Activated CD4-positive, alpha-beta memory T cell treated with anti-CD3 and anti-CD28 coated beads for 36 hours (primary cell): ENCODE measurements around the gene RBM22. TPM values are rescaled to one million over a fixed set of nuclear protein-coding genes. Genes with fewer than 3 reads are reported as not detected.

Source experiments
- CTCF ChIA-PET: fragments of 350-600 bp; sonication (Branson Sonifier 250); formaldehyde crosslinking; loops from one replicate; lab custom pipeline; 2021; ENCODE audit warnings: antibody characterized with exemption, inconsistent platforms; lab: Charles Lee
- POLR2A ChIA-PET: fragments of 350-600 bp; sonication (Branson Sonifier 250); formaldehyde crosslinking; loops from one replicate; lab custom pipeline; 2021; ENCODE audit warnings: antibody characterized with exemption; lab: Charles Lee
- DNase-seq: peaks from one replicate; pipeline ENCODE4 v3.0.0-alpha.2; 2020
- H3K27ac Mint-ChIP-seq: one replicate; pipeline ENCODE4 v1.8.0; 2021; ENCODE audit warnings: mixed read lengths
- H3K27me3 Mint-ChIP-seq: one replicate; pipeline ENCODE4 v1.8.0; 2021; ENCODE audit warnings: mixed read lengths
- H3K36me3 Mint-ChIP-seq: one replicate; pipeline ENCODE4 v1.8.0; 2021; ENCODE audit warnings: mixed read lengths
- H3K4me1 Mint-ChIP-seq: one replicate; pipeline ENCODE4 v1.8.0; 2021; ENCODE audit warnings: low read depth, mixed read lengths
- H3K4me3 Mint-ChIP-seq: one replicate; pipeline ENCODE4 v1.8.0; 2021; ENCODE audit warnings: mild to moderate bottlenecking, mixed read lengths
- H3K9me3 Mint-ChIP-seq: one replicate; pipeline ENCODE4 v1.8.0; 2021; ENCODE audit warnings: mixed read lengths
- intact Hi-C: fragments of 100-400 bp; cut with micrococcal nuclease; formaldehyde crosslinking; loops from one replicate; pipeline ENCODE4 v1.15.1; 2023
- total RNA-seq, 2 experiments: library from RNA; stranded (reverse); gene quantifications; one replicate each; pipeline ENCODE4 v1.2.3, GENCODE V29; 2021

Gene RBM22
- total RNA-seq, 2 experiments from 2014 or later: 59.6 to 66.4 TPM

DNA sequence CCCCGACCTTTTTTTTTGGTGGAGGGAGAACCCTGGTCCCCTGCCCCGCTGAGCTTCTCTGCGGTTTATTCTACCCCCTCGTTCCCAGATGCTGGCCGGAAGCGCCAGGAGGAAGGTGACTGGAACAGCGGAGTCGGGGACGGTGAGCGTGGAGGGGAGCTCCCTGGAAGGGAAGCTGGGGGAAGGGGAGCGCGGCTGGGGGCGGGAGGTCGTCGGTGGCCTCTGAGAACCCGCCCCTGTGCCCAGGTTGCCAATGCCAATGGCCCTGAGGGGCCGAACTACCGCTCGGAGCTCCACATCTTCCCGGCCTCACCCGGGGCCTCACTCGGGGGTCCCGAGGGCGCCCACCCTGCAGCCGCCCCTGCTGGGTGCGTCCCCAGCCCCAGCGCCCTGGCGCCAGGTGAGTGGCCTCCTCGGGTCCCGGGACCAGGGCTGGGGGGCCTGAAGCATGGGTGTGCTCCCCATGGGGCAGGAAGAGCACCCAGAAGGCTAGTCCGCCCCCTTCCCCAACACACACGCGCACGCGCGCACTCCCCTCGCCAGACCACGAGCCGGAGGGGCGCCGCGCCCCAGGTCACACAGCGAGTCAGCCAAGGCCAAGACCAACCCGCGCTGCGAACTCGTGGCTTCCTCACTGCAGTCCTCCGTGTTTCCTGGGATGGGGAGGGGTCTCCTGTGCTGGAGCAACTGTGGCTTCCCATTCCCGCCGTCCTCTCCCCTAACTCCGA, 29.2 kb downstream of the RBM22 start:
- Mint-ChIP-seq H3K4me1 (no peaks in the 10 kb centered on the region), H3K27ac (no peak overlapping the region), H3K9me3 (no peaks in the 10 kb centered on the region), H3K27me3 (peaks cover 18% of the 10 kb centered on the region), H3K4me3 (peak overlapping the region; percentile 68), H3K36me3 (no peaks in the 10 kb centered on the region)
- ChIA-PET CTCF (interaction anchor here (0.7 to 1.3 kb wide), 4 partner anchors 13 to 110 kb away, joined by 3 to 5 read pairs (median 4); no protein-coding TSS in a partner anchor), POLR2A (no interaction called here)
- intact Hi-C loops: no loop called here
- DNase-seq: peak; percentile 35

DNA sequence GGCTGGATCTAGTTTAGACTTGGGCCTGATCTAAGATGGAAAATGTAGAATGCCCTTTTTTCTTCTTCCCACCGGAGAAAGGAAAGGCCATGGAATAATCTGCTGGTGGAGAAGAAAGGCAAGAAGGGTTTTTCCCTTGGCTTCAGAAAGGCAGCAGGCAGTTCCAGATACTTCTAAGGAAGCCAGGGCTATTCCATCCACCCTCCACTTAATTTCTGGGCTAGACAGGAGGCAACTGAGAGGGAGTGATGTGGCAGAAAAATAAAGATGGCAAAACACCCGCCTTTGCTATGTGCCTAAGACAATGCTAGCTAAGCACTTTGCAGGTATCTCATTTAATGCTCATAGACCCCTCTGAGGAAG, 29.9 kb downstream of the RBM22 start:
- H3K27ac Mint-ChIP-seq: no peak overlapping the region
- H3K4me1 Mint-ChIP-seq: no peaks in the 10 kb centered on the region
- DNase-seq: no peak
- H3K27me3 Mint-ChIP-seq: peaks cover 18% of the 10 kb centered on the region
- intact Hi-C loops: no loop called here
- H3K36me3 Mint-ChIP-seq: no peaks in the 10 kb centered on the region
- POLR2A ChIA-PET: no interaction called here
- peak overlapping the region; percentile 17 for H3K4me3 Mint-ChIP-seq
- CTCF ChIA-PET: interaction anchor here (0.7 to 0.9 kb wide), 2 partner anchors 12 to 109 kb away, joined by 3 read pairs; no protein-coding TSS in a partner anchor
- no peaks in the 10 kb centered on the region for H3K9me3 Mint-ChIP-seq

DNA sequence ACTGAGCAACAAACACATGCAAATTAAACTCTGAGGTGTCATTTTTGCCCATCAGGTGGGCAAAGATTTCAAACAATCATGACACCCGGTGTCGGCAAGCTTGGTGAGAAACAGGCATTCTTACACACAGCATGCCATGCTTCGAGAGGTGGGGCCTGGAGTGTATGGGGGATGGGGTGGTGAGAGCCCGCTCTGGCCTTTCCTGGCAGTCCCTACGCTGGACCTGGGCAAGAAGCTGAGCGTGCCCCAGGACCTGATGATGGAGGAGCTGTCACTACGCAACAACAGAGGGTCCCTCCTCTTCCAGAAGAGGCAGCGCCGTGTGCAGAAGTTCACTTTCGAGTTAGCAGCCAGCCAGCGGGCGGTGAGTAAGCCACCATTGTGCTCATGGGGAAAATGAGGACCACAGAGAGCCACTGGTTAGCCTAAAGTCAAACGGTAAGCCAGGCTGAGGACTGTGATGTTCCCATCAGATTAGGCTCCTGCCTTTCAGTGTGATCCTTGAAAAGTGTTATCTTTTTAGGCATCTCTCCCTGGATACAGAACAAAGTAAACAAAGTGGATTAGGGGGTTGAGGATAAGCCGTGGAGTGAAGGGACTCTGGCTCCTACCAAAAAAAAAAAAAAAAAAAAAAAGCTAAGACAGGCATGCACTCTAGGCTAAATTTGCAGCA, 30.5 kb downstream of the RBM22 start:
- Mint-ChIP-seq H3K9me3 (no peaks in the 10 kb centered on the region), H3K4me3 (no peak overlapping the region), H3K4me1 (no peaks in the 10 kb centered on the region), H3K27me3 (peaks cover 18% of the 10 kb centered on the region), H3K27ac (no peak overlapping the region), H3K36me3 (no peaks in the 10 kb centered on the region)
- POLR2A ChIA-PET: no interaction called here
- DNase-seq: no peak
- intact Hi-C loops: no loop called here
- CTCF ChIA-PET: interaction anchor here (0.7 kb wide), 1 partner anchor 15 kb away, joined by 3 read pairs; no protein-coding TSS in a partner anchor

DNA sequence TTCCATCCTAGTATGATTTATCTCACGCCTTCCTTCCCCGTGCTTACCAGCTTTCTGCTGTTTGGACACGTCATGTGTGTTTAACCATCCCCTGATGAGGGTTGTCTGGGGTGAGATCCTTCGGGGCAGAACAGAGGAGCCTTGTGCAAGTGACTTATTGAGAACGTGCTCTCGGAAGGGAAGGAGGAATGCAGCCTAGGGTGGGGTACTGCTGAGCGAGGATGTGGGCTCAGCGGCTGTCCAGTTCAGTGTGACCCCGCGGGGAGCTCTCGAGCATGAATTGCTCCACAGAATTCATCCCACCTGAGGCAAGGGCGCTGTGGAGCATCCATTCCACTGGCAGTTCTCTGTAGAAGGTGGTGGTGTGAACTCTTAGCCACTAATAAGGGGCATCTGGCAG, 35.8 kb downstream of the RBM22 start:
- Mint-ChIP-seq H3K27me3 (peaks cover 8% of the 10 kb centered on the region), H3K36me3 (no peaks in the 10 kb centered on the region), H3K4me3 (no peak overlapping the region), H3K9me3 (no peaks in the 10 kb centered on the region), H3K4me1 (no peaks in the 10 kb centered on the region), H3K27ac (no peak overlapping the region)
- intact Hi-C loops: no loop called here
- CTCF ChIA-PET: interaction anchor here (0.6 kb wide), 1 partner anchor 178 kb away, joined by 3 read pairs; no protein-coding TSS in a partner anchor
- DNase-seq: no peak
- POLR2A ChIA-PET: no interaction called here

DNA sequence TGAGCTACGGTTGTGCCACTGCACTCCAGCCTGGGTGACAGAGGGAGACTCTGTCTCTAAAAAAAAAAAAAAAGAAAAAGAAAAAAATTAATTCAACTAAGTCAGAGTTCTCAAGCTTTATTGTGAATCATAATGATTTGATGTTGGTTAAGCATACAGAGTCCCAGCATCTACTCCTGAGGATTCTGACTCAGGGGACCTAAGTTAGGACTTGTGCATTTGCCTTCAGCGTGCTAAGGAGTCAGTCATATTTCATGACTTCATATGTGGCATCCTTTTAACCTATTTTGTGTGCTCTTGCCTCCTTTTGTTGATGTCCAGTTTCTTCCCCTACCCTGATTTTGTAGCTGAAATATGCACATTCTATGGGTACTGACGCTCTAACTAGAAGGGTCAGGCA, 36.9 kb downstream of the RBM22 start:
- ChIA-PET CTCF (interaction anchor here (1.1 kb wide), 1 partner anchor 10 kb away, joined by 3 read pairs; no protein-coding TSS in a partner anchor), POLR2A (interaction anchor here (1.2 kb wide), 1 partner anchor 214 kb away, joined by 4 read pairs; no protein-coding TSS in a partner anchor)
- no peaks in the 10 kb centered on the region for H3K4me1 Mint-ChIP-seq
- intact Hi-C loops: no loop called here
- H3K9me3 Mint-ChIP-seq: no peaks in the 10 kb centered on the region
- no peak overlapping the region for H3K4me3 Mint-ChIP-seq
- H3K27ac Mint-ChIP-seq: no peak overlapping the region
- H3K36me3 Mint-ChIP-seq: no peaks in the 10 kb centered on the region
- no peak for DNase-seq
- H3K27me3 Mint-ChIP-seq: peaks cover 5% of the 10 kb centered on the region

DNA sequence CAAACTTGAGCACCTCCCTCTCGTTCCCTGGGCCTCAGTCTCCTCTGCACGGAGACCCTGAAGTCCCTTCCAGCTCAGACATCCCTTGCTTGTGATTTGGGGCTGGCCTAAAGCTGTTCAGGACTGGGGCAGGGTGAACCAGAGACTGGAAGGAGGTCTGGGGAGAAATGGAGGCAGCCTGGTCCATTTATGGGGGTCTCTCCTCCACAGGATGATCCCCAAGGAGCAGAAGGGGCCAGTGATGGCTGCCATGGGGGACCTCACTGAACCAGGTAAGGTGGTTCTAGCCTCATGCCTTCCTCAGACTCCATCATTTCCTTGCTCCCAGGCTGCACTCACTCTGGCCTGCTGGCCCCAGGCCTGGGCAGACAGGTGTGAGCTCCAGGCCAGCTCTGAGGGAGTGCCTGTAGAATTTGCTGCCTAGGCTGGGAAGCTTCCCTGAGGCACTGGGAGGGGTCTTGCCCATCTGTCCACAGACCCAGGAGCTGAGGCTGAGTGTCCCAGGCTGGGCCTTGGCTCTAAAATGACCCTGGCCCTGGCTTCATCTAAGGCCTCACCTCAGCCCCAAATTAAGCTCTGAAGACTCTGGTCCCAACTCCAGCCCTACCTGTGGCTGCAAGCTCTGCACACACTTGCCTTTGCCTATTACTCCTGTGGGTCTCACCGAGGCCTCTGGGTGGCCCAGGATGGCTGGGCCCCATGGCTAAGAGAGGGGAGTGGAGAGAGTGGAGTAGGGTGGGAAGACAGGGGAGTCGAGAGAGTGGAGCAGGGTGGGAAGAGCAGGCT, 37.9 kb downstream of the RBM22 start:
- POLR2A ChIA-PET: interaction anchor here (1.2 kb wide), 1 partner anchor 213 kb away, joined by 4 read pairs; no protein-coding TSS in a partner anchor
- no peaks in the 10 kb centered on the region for H3K36me3 Mint-ChIP-seq
- H3K9me3 Mint-ChIP-seq: no peaks in the 10 kb centered on the region
- H3K4me1 Mint-ChIP-seq: no peaks in the 10 kb centered on the region
- H3K27me3 Mint-ChIP-seq: peaks cover 5% of the 10 kb centered on the region
- DNase-seq: no peak
- H3K4me3 Mint-ChIP-seq: no peak overlapping the region
- intact Hi-C loops: no loop called here
- CTCF ChIA-PET: interaction anchor here (1.1 kb wide), 1 partner anchor 9 kb away, joined by 3 read pairs; no protein-coding TSS in a partner anchor
- no peak overlapping the region for H3K27ac Mint-ChIP-seq

DNA sequence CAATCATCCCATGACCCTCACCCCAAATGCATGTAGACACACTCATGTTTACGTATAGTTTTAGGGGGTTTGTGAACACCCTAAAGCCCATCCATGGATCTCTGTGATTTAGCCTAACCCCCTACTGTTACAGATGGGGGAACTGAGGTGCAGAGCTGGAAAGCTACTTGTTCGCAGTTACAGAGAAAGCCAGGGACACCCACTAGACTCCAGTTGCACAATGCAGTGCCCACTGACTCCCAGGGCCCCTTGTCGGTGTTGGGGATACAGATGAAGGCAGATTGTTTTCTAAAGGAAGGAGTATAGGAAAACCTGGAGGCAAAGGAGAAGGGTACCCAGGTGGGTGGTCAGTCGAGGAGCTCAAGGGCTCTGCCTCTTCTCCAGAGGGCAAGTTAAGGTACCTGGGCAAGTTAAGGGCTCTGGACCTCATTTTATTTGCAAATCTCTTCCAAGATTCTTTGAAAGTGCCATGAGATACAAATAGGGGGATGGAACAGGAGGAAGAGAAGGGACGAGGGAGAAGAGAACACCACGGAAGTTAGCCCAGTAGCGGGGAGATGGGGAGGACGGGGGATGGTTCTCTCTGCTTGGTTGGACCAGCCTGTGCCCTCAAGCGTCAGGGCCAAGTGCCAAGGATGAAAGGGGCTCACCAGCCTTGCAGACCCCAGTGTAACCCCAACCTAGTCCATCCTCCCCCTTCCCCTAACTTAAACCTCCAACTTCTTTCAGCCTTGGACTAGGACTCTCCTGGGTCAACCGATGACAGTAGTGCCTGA, 38.9 kb downstream of the RBM22 start:
- intact Hi-C loops: no loop called here
- no peak for DNase-seq
- POLR2A ChIA-PET: no interaction called here
- Mint-ChIP-seq H3K36me3 (no peaks in the 10 kb centered on the region), H3K4me1 (no peaks in the 10 kb centered on the region), H3K27me3 (peaks cover 5% of the 10 kb centered on the region), H3K27ac (no peak overlapping the region), H3K4me3 (no peak overlapping the region), H3K9me3 (no peaks in the 10 kb centered on the region)
- CTCF ChIA-PET: no interaction called here

DNA sequence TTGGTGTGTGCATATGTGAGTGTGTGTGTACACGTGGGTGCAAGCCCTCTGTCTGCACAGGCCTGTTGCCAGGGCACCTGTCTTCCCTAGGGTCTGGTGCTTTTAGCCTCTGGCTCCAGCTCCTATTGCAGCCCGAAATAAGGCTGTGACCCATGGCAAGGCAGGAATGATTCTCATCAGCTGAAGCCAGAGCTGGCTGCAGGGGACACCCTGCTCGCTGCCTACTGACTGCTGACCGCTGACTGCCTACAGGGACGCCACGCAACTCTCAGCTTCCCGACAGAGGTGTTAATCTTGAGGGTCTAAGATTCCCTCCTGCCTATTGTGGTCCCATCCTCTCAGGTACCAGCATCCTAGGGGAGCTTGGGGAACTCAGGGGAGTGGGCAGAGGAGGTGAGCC, 39.8 kb downstream of the RBM22 start, which contains the start of gene MYOZ3:
MYOZ3 (plus strand) TSS at position 166 of the 400 bp plus-strand sequence. CDS start 1,691 bp downstream, outside the sequence.
- Mint-ChIP-seq H3K4me1 (no peaks in the 10 kb centered on the region), H3K27ac (no peak within 1 kb of the TSS), H3K9me3 (no peaks in the 10 kb centered on the region), H3K27me3 (peaks cover 5% of the 10 kb centered on the region), H3K4me3 (no peak within 1 kb of the TSS), H3K36me3 (no peaks in the 10 kb centered on the region)
- POLR2A ChIA-PET: no interaction called here
- CTCF ChIA-PET: interaction anchor here (1.1 kb wide), 1 partner anchor 101 kb away, joined by 4 read pairs; no protein-coding TSS in a partner anchor
- intact Hi-C loops: no loop called here
- DNase-seq: no peak

DNA sequence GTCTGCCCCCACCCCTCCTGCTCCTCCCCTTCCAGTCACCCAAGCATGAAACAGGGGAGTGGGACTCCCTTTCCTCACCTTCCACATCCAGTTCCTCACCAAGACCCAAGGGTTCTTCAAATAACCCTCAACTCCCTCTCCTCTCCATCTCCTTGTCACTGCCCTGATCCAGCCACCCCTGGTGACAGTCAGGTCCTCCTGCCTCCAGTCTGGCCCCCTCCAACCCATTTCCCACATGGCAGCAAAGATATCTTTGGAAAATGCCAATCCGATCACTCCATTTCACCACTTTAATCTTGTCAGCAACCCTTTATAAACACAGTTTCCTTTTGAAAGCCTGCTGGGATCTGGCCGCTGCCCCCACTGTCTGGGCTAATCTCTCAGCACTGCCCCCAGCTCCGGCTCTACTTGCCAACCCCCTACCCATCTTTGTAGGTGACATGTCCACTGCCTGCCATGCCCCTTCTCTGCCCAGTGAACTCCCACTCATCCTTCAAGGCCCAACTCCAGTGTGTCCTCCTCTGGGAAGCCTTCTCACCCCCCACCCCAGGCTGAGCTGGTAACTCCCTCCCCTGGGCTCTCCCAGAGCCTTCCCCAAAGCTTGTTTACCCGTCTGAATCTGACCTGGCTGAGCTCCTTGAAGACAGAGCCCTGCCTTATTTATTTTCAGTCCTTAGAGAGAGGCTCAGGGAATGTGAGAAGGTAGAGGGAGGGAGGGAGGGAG, 40.6 kb downstream of the RBM22 start:
- Mint-ChIP-seq H3K27ac (no peak overlapping the region), H3K4me1 (peaks cover 2% of the 10 kb centered on the region), H3K9me3 (no peaks in the 10 kb centered on the region), H3K4me3 (no peak overlapping the region), H3K27me3 (peaks cover 5% of the 10 kb centered on the region), H3K36me3 (no peaks in the 10 kb centered on the region)
- CTCF ChIA-PET: interaction anchor here (1.1 kb wide), 1 partner anchor 100 kb away, joined by 4 read pairs; no protein-coding TSS in a partner anchor
- intact Hi-C loops: no loop called here
- no peak for DNase-seq
- POLR2A ChIA-PET: no interaction called here

DNA sequence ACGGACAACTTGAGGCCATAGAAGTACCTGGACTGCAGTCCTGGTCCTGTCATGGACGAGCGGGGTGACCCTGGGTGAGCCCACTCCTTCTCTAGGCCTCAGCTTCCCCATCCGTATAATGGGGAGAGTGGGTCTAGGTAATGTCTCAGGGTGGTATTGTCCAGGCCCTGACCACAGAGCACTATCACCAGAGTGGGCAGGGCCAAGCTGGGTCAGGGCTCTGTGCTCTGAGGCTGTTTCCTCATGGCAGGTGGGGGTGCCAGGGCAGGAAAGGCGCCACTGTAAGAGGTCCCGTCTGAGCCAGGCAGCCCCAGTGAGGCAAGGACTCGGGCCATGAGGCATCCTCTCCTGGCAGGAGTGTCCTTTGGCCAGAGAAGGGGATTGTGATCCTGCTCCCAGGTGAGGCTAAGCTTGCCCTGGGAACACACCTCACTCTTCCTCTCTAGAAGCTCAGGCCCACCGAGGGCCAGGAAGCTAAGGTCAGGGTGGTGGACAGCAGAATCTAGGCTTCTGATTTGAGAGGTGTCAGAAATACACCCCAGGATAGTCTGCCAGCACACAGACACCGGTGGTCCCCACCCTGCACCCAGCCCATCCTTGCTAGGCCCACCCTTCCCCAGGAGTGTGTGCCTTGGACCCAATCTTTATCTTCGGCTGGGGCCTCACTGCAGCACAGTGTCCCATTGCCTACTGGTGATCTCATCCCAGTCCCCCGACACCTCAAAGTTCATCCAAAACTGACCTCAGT, 41.3 kb downstream of the RBM22 start:
- Mint-ChIP-seq H3K4me3 (no peak overlapping the region), H3K4me1 (peaks cover 2% of the 10 kb centered on the region), H3K27ac (no peak overlapping the region), H3K9me3 (no peaks in the 10 kb centered on the region), H3K36me3 (no peaks in the 10 kb centered on the region), H3K27me3 (peaks cover 3% of the 10 kb centered on the region)
- POLR2A ChIA-PET: no interaction called here
- intact Hi-C loops: loop anchor here (5.0 kb wide), 1 partner anchor 143 kb away; no protein-coding TSS in a partner anchor
- no peak for DNase-seq
- CTCF ChIA-PET: interaction anchor here (1.0 kb wide), 1 partner anchor 98 kb away, joined by 4 read pairs; no protein-coding TSS in a partner anchor
